Spleen (tissue), 11 donors: ENCODE measurements around the gene VAV2. TPM values are rescaled to one million over a fixed set of nuclear protein-coding genes. Genes with fewer than 3 reads are reported as not detected.

Experiments
- DNase-seq: peaks from one replicate; pipeline ENCODE4 v3.0.0-alpha.2; 2020
- H3K27ac ChIP-seq, 8 donors: fragments of 200-600 bp; sonication (generic) in 7 of 8; 1 replicate in 4 of 8; 2 replicates in 4 of 8; pipeline versions ENCODE4 v1.5.0 to v1.8.0; 2016 to 2021; ENCODE audit warnings: inconsistent platforms in 4 of 8, mild to moderate bottlenecking in 4 of 8, moderate library complexity in 1 of 8
- H3K27me3 ChIP-seq, 7 donors: fragments of 200-600 bp; sonication (generic) in 6 of 7; replicated peaks in 1 of 7; 1 replicate in 4 of 7; 2 replicates in 3 of 7; pipeline versions ENCODE4 v1.5.0 to v1.8.0; 2016 to 2021; ENCODE audit warnings: inconsistent platforms in 3 of 7, mild to moderate bottlenecking in 1 of 7
- H3K36me3 ChIP-seq, 6 donors: fragments of 200-600 bp; sonication (generic) in 5 of 6; 1 replicate in 4 of 6; 2 replicates in 2 of 6; pipeline versions ENCODE4 v1.5.0 to v1.8.0; 2016 to 2021; ENCODE audit warnings: inconsistent platforms in 2 of 6
- H3K4me1 ChIP-seq, 6 donors: fragments of 200-600 bp; sonication (generic) in 5 of 6; 1 replicate in 3 of 6; 2 replicates in 3 of 6; pipeline versions ENCODE4 v1.5.0 to v1.8.0; 2016 to 2021; ENCODE audit warnings: inconsistent platforms in 3 of 6
- H3K4me3 ChIP-seq, 8 donors: fragments of 200-600 bp; sonication (generic) in 7 of 8; 1 replicate in 4 of 8; 2 replicates in 4 of 8; pipeline versions ENCODE4 v1.5.0 to v1.8.0; 2016 to 2021; ENCODE audit warnings: inconsistent platforms in 4 of 8, mild to moderate bottlenecking in 4 of 8, moderate library complexity in 2 of 8
- H3K9me3 ChIP-seq, 8 donors: fragments of 200-600 bp; sonication (generic) in 7 of 8; 1 replicate in 4 of 8; 2 replicates in 4 of 8; pipeline versions ENCODE4 v1.5.0 to v1.8.0; 2016 to 2021; ENCODE audit warnings: inconsistent platforms in 4 of 8
- POLR2A ChIP-seq, 3 donors: fragments of 450-650 bp; IDR thresholded peaks; one replicate each; pipeline ENCODE4 v1.5.1; 2017; ENCODE audit warnings: antibody characterized with exemption in 3 of 3, mild to moderate bottlenecking in 1 of 3
- POLR2AphosphoS5 ChIP-seq, 3 donors: sonication (generic); formaldehyde crosslinking; IDR thresholded peaks; one replicate each; pipeline ENCODE4 v1.5.1; 2017; ENCODE audit warnings: antibody characterized with exemption in 3 of 3
- WGBS, 5 donors: extraction: QIAGEN DNeasy Blood & Tissue Kit in 3 of 5; methylation state at CpG; one replicate each; pipeline versions ENCODE4 v1.1.5 to v1.1.7; 2013 to 2018; 5-methylcytosine and 5-hydroxymethylcytosine counted together
- intact Hi-C: fragments of 100-400 bp; cut with DNase I; formaldehyde crosslinking; loops from one replicate; pipeline ENCODE4 v1.15.0; 2023; ENCODE audit warnings: low total_unique reads
- polyA plus RNA-seq, 3 donors: library from polyadenylated mRNA; stranded (reverse); fragments of 200-250 nt; gene quantifications; one replicate each; pipeline ENCODE4 v1.2.1, GENCODE V29; 2013
- total RNA-seq, 7 donors: library from RNA; depleted of rRNA in 3 of 7; stranded (reverse); fragments of >200 nt in 3 of 7; fragmentation: NEBNext Ultra II Directional in 4 of 7; extraction: Animal tissue kit (Norgen Biotek cat#: 25700) in 4 of 7; gene quantifications; one replicate each; pipeline versions ENCODE4 v1.1.0 to v1.2.1, GENCODE V29; 2016 to 2021
- TF ChIP-seq, protein P1 (sequence below), 11 experiments: fragments of 200-600 bp in 7 of 11; fragments of 450-650 bp in 4 of 11; sonication (generic) in 4 of 11; IDR thresholded peaks in 8 of 11; conservative IDR thresholded peaks in 3 of 11; 1 replicate in 7 of 11; 2 replicates in 4 of 11; pipeline versions ENCODE4 v1.4.0 to v1.8.0; 2016 to 2021; ENCODE audit warnings: antibody characterized with exemption in 11 of 11, inconsistent platforms in 4 of 11, mild to moderate bottlenecking in 1 of 11
- donor health status: healthy with polysubstance abuse.
- donor health status: DM: no; HTN: no; CAD: no; lungs with moderate emphysema.
- donor health status: DM: no; HTN: no; CAD: no.
- donor health status: Bipolar disorder and iron deficiency.
- donor health status: healthy.
- donor health status: DM: no; HTN: no; CAD: no.
- donor health status: DM: yes; HTN: yes; CAD: no.

Gene VAV2
- total and polyA plus RNA-seq, 10 donors, result 14.2 to 39.2 (median 23.3) TPM

DNA sequence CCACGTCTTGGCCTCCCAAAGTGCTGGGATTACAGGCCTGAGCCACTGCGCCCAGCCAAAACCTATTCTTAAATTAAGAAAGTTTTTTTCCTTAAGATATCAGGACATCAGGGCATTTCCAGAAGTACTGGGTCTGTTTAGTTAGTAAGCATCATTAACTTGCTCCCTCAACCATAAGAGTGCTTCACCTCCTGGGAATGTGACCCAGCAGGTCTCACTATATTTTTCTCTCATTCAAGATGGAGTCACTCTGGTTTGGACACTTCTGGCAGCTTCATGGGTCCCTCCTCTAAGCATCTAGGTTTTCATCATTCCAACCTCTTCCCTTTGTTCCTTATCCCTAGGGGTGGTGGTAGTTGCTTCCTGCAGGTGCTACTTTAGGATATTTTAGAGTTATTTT, 22.8 kb upstream of the VAV2 start:
- Histone ChIP-seq H3K4me3 (no peak overlapping the region), H3K36me3 (no peaks in the 10 kb centered on the region), H3K4me1 (no peaks in the 10 kb centered on the region), H3K27ac (no peak overlapping the region), H3K9me3 (peaks cover 0 to 12% (median 4%) of the 10 kb centered on the region in 8 donors), H3K27me3 (no peaks in the 10 kb centered on the region)
- TF ChIP-seq POLR2AphosphoS5 (IDR thresholded peaks at IDR 0.05) (no peak), POLR2A (IDR thresholded peaks at IDR 0.05) (no peak)
- TF ChIP-seq, protein P1, sequence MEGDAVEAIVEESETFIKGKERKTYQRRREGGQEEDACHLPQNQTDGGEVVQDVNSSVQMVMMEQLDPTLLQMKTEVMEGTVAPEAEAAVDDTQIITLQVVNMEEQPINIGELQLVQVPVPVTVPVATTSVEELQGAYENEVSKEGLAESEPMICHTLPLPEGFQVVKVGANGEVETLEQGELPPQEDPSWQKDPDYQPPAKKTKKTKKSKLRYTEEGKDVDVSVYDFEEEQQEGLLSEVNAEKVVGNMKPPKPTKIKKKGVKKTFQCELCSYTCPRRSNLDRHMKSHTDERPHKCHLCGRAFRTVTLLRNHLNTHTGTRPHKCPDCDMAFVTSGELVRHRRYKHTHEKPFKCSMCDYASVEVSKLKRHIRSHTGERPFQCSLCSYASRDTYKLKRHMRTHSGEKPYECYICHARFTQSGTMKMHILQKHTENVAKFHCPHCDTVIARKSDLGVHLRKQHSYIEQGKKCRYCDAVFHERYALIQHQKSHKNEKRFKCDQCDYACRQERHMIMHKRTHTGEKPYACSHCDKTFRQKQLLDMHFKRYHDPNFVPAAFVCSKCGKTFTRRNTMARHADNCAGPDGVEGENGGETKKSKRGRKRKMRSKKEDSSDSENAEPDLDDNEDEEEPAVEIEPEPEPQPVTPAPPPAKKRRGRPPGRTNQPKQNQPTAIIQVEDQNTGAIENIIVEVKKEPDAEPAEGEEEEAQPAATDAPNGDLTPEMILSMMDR (IDR thresholded peaks at IDR 0.05 in 8 of 11, conservative IDR thresholded peaks at IDR 0.05 in 3 of 11), result no peak
- intact Hi-C loops, result no loop called here
- DNase-seq, result no peak
- 89 to 100% (median 94%) methylated on average over 2 of the region's 2 CpGs for WGBS, 5 donors

DNA sequence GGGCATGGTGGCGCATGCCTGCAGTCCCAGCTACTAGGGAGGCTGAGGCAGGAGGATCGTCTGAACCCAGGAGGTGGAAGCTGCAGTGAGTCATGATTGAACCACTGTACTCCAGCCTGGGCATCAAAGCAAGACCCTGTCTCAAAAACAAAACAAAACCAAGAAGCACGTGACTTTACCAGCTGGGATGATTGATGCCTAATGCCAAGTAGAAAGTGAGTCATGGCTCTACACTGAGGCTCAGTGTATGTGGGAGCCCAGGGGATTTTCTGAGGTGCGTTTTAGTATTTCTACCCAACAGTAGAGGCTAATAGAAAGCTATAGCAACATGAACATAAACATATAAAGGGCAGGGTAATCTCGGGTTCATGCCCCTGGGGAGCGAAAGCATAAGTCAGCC, 19.3 kb upstream of the VAV2 start:
- no peak overlapping the region for H3K27ac ChIP-seq
- TF ChIP-seq POLR2AphosphoS5 (IDR thresholded peaks at IDR 0.05) (no peak), POLR2A (IDR thresholded peaks at IDR 0.05) (no peak)
- TF ChIP-seq, protein P1 (IDR thresholded peaks at IDR 0.05 in 8 of 11, conservative IDR thresholded peaks at IDR 0.05 in 3 of 11), result no peak
- intact Hi-C loops, result no loop called here

DNA sequence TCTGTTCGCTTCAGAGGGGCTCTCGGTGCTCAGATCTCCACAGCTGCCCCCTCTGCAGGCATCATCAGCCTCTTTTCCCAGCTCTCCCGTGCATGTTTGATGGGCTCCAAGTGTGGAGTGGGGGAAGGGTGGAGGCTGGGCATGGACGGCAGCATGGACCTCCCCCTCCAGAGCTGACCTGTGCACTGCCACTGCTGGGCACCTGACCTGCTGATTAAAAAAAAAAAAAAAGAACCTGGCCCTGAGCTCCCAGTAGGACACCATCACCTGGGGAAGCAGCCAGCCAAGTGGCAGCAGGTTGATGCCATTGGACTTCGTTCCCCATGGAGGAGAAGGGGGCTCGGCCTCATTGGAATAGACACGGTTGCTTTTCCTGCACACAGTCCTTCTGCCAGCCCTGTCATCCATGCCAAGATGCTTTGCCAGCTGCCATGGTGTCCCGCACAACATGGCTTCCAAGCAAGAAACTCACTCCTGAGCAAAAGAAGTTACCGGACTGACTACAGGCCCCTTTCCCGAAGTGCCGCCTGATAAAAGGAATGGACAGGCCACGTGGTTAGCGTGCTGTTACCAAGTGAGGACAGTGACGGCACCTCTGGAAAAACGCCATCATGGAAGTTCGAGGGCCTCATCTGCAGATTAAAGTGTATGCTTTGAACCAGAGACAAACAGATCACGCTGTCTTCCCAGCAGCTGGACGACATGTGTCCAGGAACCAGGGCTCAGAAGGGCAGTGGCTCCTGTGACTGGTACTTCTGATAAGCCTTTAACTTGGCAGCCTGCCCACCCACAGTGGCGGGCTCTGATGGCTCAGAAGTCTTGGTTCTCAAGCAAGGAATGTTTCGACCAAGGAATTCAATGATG, 18.4 kb upstream of the VAV2 start:
- 51 to 61% (median 56%) methylated on average over 20 of the region's 20 CpGs for WGBS, 5 donors
- peak; percentile 39 for DNase-seq
- Histone ChIP-seq H3K27me3 (peaks cover 0 to 32% (median 0%) of the 10 kb centered on the region in 7 donors), H3K4me1 (no peaks in the 10 kb centered on the region), H3K4me3 (no peak overlapping the region), H3K36me3 (no peaks in the 10 kb centered on the region), H3K9me3 (peaks cover 0 to 12% (median 4%) of the 10 kb centered on the region in 8 donors), H3K27ac (no peak overlapping the region)
- no peak for TF ChIP-seq POLR2A (IDR thresholded peaks at IDR 0.05)
- no peak for TF ChIP-seq POLR2AphosphoS5 (IDR thresholded peaks at IDR 0.05)
- TF ChIP-seq, protein P1 (IDR thresholded peaks at IDR 0.05 in 8 of 11, conservative IDR thresholded peaks at IDR 0.05 in 3 of 11), result no peak
- intact Hi-C loops, result no loop called here

More for the DNA sequence above, 19.3 kb upstream of the VAV2 start:
- peaks cover 0 to 12% (median 4%) of the 10 kb centered on the region in 8 donors for H3K9me3 ChIP-seq
- H3K4me1 ChIP-seq, result no peaks in the 10 kb centered on the region
- 84 to 92% (median 86%) methylated on average over 6 of the region's 6 CpGs for WGBS, 5 donors
- no peak for DNase-seq
- no peak overlapping the region for H3K4me3 ChIP-seq
- H3K36me3 ChIP-seq, result no peaks in the 10 kb centered on the region
- H3K27me3 ChIP-seq, result peaks cover 0 to 29% (median 0%) of the 10 kb centered on the region in 7 donors

DNA sequence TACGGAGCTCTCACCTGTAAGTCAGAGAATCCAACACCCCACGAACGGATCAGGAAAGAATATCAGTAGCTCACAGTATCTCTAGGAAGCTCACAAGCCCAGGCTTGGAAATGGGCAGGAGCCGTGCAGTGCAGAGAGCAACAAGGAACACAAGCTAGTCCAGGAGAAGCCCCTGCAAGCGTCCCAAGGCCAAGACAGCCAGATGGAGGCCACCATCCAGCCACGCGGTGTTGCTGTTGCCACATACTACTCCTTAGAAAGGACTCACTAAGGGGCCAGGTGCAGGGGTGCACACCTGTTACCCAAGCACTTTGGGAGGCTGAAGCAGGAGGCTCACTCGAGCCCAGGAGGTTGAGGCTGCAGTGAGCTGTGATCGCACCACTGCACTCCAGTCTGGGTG, 15.4 kb upstream of the VAV2 start:
- 75 to 91% (median 79%) methylated on average over 9 of the region's 9 CpGs for WGBS, 5 donors
- peak; percentile 30 for DNase-seq
- TF ChIP-seq POLR2A (IDR thresholded peaks at IDR 0.05), result no peak
- TF ChIP-seq, protein P1 (IDR thresholded peaks at IDR 0.05 in 8 of 11, conservative IDR thresholded peaks at IDR 0.05 in 3 of 11), result no peak
- no peak for TF ChIP-seq POLR2AphosphoS5 (IDR thresholded peaks at IDR 0.05)
- intact Hi-C loops, result no loop called here
- H3K27me3 ChIP-seq, result peaks cover 0 to 52% (median 0%) of the 10 kb centered on the region in 7 donors
- no peak overlapping the region for H3K27ac ChIP-seq
- H3K36me3 ChIP-seq, result no peaks in the 10 kb centered on the region
- H3K4me1 ChIP-seq, result no peaks in the 10 kb centered on the region
- peaks cover 0 to 4% (median 0%) of the 10 kb centered on the region in 8 donors for H3K9me3 ChIP-seq
- no peak overlapping the region for H3K4me3 ChIP-seq
